ENCODE measurements around the gene UGT2B15.
"Not testable (repeated sequence)": the region's sequence is repeated elsewhere in the genome, so short reads cannot be mapped to it uniquely, and the experiment has no call there.

Gene UGT2B15

GRCh38 chr4:68670479-68670939 lies at the start of gene UGT2B15:
Gene UGT2B15, minus strand, starts transcription at chr4:68670652. Its CDS starts 34 bp downstream, at chr4:68670618.
- DNase-seq: not testable (repeated sequence)

GRCh38 chr4:68719075-68719473 lies 48.6 kb upstream of the UGT2B15 start:
- DNase-seq: no peak

GRCh38 chr4:68718447-68719074 lies 48.1 kb upstream of the UGT2B15 start:
- no peak for DNase-seq

GRCh38 chr4:68717999-68718398 lies 47.5 kb upstream of the UGT2B15 start:
- DNase-seq: no peak

- DNase-seq: no peak
These were observed 43.9 kb upstream of the UGT2B15 start for GRCh38 chr4:68714400-68714799.

- no peak for DNase-seq
These were observed 41.8 kb upstream of the UGT2B15 start for GRCh38 chr4:68712207-68712606.

- DNase-seq: no peak
These were observed 38.1 kb upstream of the UGT2B15 start for GRCh38 chr4:68708566-68708965.

GRCh38 chr4:68703168-68703567 lies 32.7 kb upstream of the UGT2B15 start:
- not testable (repeated sequence) for DNase-seq

- DNase-seq: no peak
These were observed 29.7 kb upstream of the UGT2B15 start for GRCh38 chr4:68700152-68700551.

GRCh38 chr4:68693325-68694075 lies 23.0 kb upstream of the UGT2B15 start:
- no peak for DNase-seq

GRCh38 chr4:68691186-68691585 lies 20.7 kb upstream of the UGT2B15 start:
- no peak for DNase-seq

- no peak for DNase-seq
These were observed 12.6 kb upstream of the UGT2B15 start for GRCh38 chr4:68683034-68683433.

GRCh38 chr4:68681298-68681697 lies 10.8 kb upstream of the UGT2B15 start:
- peak; percentile 35 for DNase-seq

GRCh38 chr4:68673143-68673542 lies 2.7 kb upstream of the UGT2B15 start:
- DNase-seq: no peak

- DNase-seq: not testable (repeated sequence)
These were observed 765 bp upstream of the UGT2B15 start for GRCh38 chr4:68671217-68671616.

GRCh38 chr4:68668537-68669163 lies 1.8 kb downstream of the UGT2B15 start:
- not testable (repeated sequence) for DNase-seq

GRCh38 chr4:68667551-68667950 lies 2.9 kb downstream of the UGT2B15 start:
- DNase-seq: not testable (repeated sequence)

GRCh38 chr4:68664721-68665120 lies 5.7 kb downstream of the UGT2B15 start:
- DNase-seq: not testable (repeated sequence)

GRCh38 chr4:68662836-68663574 lies 7.4 kb downstream of the UGT2B15 start:
- not testable (repeated sequence) for DNase-seq

GRCh38 chr4:68658672-68659071 lies 11.8 kb downstream of the UGT2B15 start:
- DNase-seq: no peak

- DNase-seq: not testable (repeated sequence)
These were observed 13.3 kb downstream of the UGT2B15 start for GRCh38 chr4:68657022-68657594.

- not testable (repeated sequence) for DNase-seq
These were observed 13.9 kb downstream of the UGT2B15 start for GRCh38 chr4:68656445-68656973.

Data from NCI-H69 (cell line).